OCI-LY7 (cell line): Measurements from ENCODE around the gene SLX4IP. TPM values are rescaled to one million over a fixed set of nuclear protein-coding genes. Genes with fewer than 3 reads are reported as not detected.

ENCODE experiments used
- BruUV-seq: library from RNA; stranded (reverse); fragments of 400-500 nt; replicated peaks from 2 replicates; lab custom pipeline; 2021; lab: Mats Ljungman, UMichigan
- CTCF ChIA-PET: fragments of 300-600 bp; sonication (Branson Sonifier 250); formaldehyde crosslinking; loops from one replicate; lab custom pipeline; 2022; ENCODE audit warnings: antibody characterized with exemption; ENCODE audit not compliant: unreplicated experiment; lab: Charles Lee
- POLR2A ChIA-PET: fragments of 300-600 bp; sonication (Branson Sonifier 250); formaldehyde crosslinking; loops from one replicate; lab custom pipeline; 2022; ENCODE audit warnings: antibody characterized with exemption; lab: Charles Lee
- DNase-seq: peaks from one replicate; pipeline ENCODE4 v3.0.0-alpha.2; 2015; ENCODE audit warnings: low spot score
- H2AFZ ChIP-seq: fragments of 200-600 bp; sonication (generic), shearing (Covaris generic); 2 replicates; pipeline ENCODE4 v1.6.1; 2014; ENCODE audit warnings: mild to moderate bottlenecking, antibody characterized with exemption, low read length, moderate library complexity
- H3K27ac ChIP-seq: fragments of 200-600 bp; sonication (generic); 2 replicates; pipeline ENCODE4 v1.5.1; 2014; ENCODE audit warnings: mixed run types, low read depth, mild to moderate bottlenecking, moderate library complexity, low read length, inconsistent platforms; ENCODE audit not compliant: poor library complexity, severe bottlenecking
- H3K36me3 ChIP-seq: fragments of 200-600 bp; sonication (generic); 2 replicates; pipeline ENCODE4 v1.6.1; 2014; ENCODE audit warnings: mild to moderate bottlenecking, antibody characterized with exemption, low read length, moderate library complexity, mixed read lengths; ENCODE audit not compliant: insufficient read depth
- H3K4me1 ChIP-seq: fragments of 200-600 bp; sonication (generic); 2 replicates; pipeline ENCODE4 v1.5.1; 2014; ENCODE audit warnings: mild to moderate bottlenecking, low read length; ENCODE audit not compliant: insufficient read depth, poor library complexity, severe bottlenecking
- H3K4me2 ChIP-seq: fragments of 200-600 bp; sonication (generic); 2 replicates; pipeline ENCODE4 v1.6.1; 2014; ENCODE audit warnings: mild to moderate bottlenecking, low read length
- H3K4me3 ChIP-seq: fragments of 200-600 bp; sonication (generic); 2 replicates; pipeline ENCODE4 v1.5.1; 2014; ENCODE audit warnings: mild to moderate bottlenecking, low read depth, low read length; ENCODE audit not compliant: poor library complexity, severe bottlenecking
- H3K79me2 ChIP-seq: fragments of 200-600 bp; sonication (generic); 2 replicates; pipeline ENCODE4 v1.6.1; 2016; ENCODE audit warnings: low read depth, mild to moderate bottlenecking, low read length, moderate library complexity, mixed read lengths; ENCODE audit not compliant: insufficient read depth
- H3K9me2 ChIP-seq: fragments of 200-600 bp; sonication (generic); 2 replicates; pipeline ENCODE4 v1.6.1; 2016; ENCODE audit warnings: mild to moderate bottlenecking, low read length, mixed read lengths; ENCODE audit not compliant: insufficient read depth
- H3K9me3 ChIP-seq: fragments of 200-600 bp; sonication (generic); 2 replicates; pipeline ENCODE4 v1.6.1; 2014; ENCODE audit warnings: mild to moderate bottlenecking, mixed run types, low read length, mixed read lengths
- H4K20me1 ChIP-seq: fragments of 200-600 bp; sonication (generic); 2 replicates; pipeline ENCODE4 v1.6.1; 2014; ENCODE audit warnings: mild to moderate bottlenecking, antibody characterized with exemption, low read length, moderate library complexity, mixed read lengths; ENCODE audit not compliant: insufficient read depth
- CTCF ChIP-seq: fragments of 200-600 bp; sonication (generic); conservative IDR thresholded peaks from 2 replicates; pipeline ENCODE4 v1.5.1; 2014; ENCODE audit warnings: mild to moderate bottlenecking, antibody characterized with exemption, low read length, moderate library complexity, mixed read lengths
- EZH2phosphoT487 ChIP-seq: fragments of 200-600 bp; sonication (generic); IDR thresholded peaks from 2 replicates; pipeline ENCODE4 v1.6.1; 2018; ENCODE audit warnings: low read depth, borderline replicate concordance, mild to moderate bottlenecking, mixed run types, antibody characterized with exemption, low read length, moderate library complexity, mixed read lengths
- intact Hi-C: fragments of 100-400 bp; cut with micrococcal nuclease; formaldehyde crosslinking; loops from one replicate; pipeline ENCODE4 v1.10.0; 2022; ENCODE audit not compliant: unreplicated experiment
- total RNA-seq, 2 experiments: library from RNA; depleted of rRNA in 1 of 2; stranded (reverse); fragments of >200 nt in 1 of 2; shearing (Covaris generic) in 1 of 2; gene quantifications; 2 replicates each; pipeline ENCODE4 v1.2.3, GENCODE V29; 2014 to 2022

The SLX4IP gene
- total RNA-seq, 2 experiments from 2014 or later = 4.1 to 9.2 TPM

- Histone ChIP-seq H2AFZ (no peak overlapping the region), H3K9me3 (no peaks in the 10 kb centered on the region), H3K4me3 (no peak overlapping the region), H3K36me3 (no peaks in the 10 kb centered on the region), H3K9me2 (no peaks in the 10 kb centered on the region), H3K79me2 (no peaks in the 10 kb centered on the region), H4K20me1 (no peaks in the 10 kb centered on the region), H3K4me2 (no peak overlapping the region), H3K27ac (no peak overlapping the region), H3K4me1 (peaks cover 26% of the 10 kb centered on the region)
- no TSS peak for BruUV-seq
- intact Hi-C loops = no loop called here
- no peak for TF ChIP-seq CTCF
- TF ChIP-seq EZH2phosphoT487 = no peak
- CTCF ChIA-PET = no interaction called here
- POLR2A ChIA-PET = interaction anchor here (0.7 kb wide), 1 partner anchor 79 kb away, joined by 4 read pairs; no protein-coding TSS in a partner anchor
- no peak for DNase-seq
Measured at GRCh38 chr20:10667560-10668167, 232.6 kb downstream of the SLX4IP start.

GRCh38 chr20:10668677-10669368 is 233.7 kb downstream of the SLX4IP start:
- intact Hi-C loops = no loop called here
- H3K4me2 ChIP-seq = no peak overlapping the region
- ChIA-PET POLR2A (no interaction called here), CTCF (no interaction called here)
- no peak overlapping the region for H3K27ac ChIP-seq
- no peaks in the 10 kb centered on the region for H3K79me2 ChIP-seq
- no peaks in the 10 kb centered on the region for H3K36me3 ChIP-seq
- no peaks in the 10 kb centered on the region for H3K9me3 ChIP-seq
- no peaks in the 10 kb centered on the region for H3K9me2 ChIP-seq
- no peak overlapping the region for H3K4me3 ChIP-seq
- TF ChIP-seq EZH2phosphoT487 (no peak), CTCF (no peak)
- DNase-seq = no peak
- BruUV-seq = no TSS peak
- H2AFZ ChIP-seq = no peak overlapping the region
- peaks cover 33% of the 10 kb centered on the region for H3K4me1 ChIP-seq
- no peaks in the 10 kb centered on the region for H4K20me1 ChIP-seq
